H1 (cell line): Measurements from ENCODE around the gene TSC22D3.

Source experiments
- EP300 ChIP-seq, 2 experiments: IDR thresholded peaks; 1 replicate in 1 of 2; 2 replicates in 1 of 2; pipeline ENCODE4 v1.6.1; 2011 to 2012; ENCODE audit warnings: low read depth in 2 of 2, low read length in 2 of 2, mild to moderate bottlenecking in 2 of 2, borderline replicate concordance in 1 of 2, inconsistent platforms in 1 of 2, moderate library complexity in 1 of 2
- MAFK ChIP-seq: IDR thresholded peaks from 2 replicates; pipeline ENCODE4 v1.6.1; 2012; ENCODE audit warnings: low read depth, mild to moderate bottlenecking, improper control_type of control experiment, low read length
- RAD21 ChIP-seq, 2 experiments: IDR thresholded peaks in 1 of 2; conservative IDR thresholded peaks in 1 of 2; 2 replicates each; pipeline ENCODE4 v1.6.1; 2011; ENCODE audit warnings: low read depth in 2 of 2, low read length in 2 of 2, improper control_type of control experiment in 1 of 2, inconsistent platforms in 1 of 2, mild to moderate bottlenecking in 1 of 2, moderate library complexity in 1 of 2
- TF ChIP-seq, protein P1 (sequence below), 3 experiments: IDR thresholded peaks; 1 replicate in 2 of 3; 2 replicates in 1 of 3; pipeline versions ENCODE4 v1.5.1 to v1.6.1; 2011; ENCODE audit warnings: low read length in 3 of 3, mild to moderate bottlenecking in 3 of 3, inconsistent platforms in 2 of 3, low read depth in 1 of 3, moderate library complexity in 1 of 3; ENCODE audit not compliant: insufficient read depth in 1 of 3; ENCODE audit errors: control extremely low read depth in 1 of 3
- TF ChIP-seq, protein P2 (sequence below): IDR thresholded peaks from 2 replicates; pipeline ENCODE4 v1.6.1; 2012; ENCODE audit warnings: inconsistent platforms

DNA sequence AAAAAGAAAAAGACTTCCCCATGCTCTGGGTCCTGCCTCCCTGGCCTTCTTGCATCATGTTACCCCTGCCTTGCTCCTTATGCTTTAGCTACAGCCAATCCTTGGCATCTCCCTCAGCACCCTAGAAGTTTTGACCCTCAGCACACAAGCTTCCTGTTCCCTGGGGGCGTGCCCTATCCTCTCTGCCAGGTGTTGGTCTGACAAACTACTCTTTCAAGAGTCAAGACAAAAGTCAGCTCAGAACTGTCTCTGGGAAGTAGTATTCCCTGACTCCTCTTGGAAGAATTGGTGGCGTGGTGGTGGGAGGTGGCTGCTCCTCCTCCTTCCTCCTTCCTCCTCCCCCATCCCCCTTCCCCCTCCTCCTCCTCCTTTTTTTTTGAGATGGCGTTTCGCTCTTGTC lies 106.3 kb downstream of the TSC22D3 start:
- TF ChIP-seq RAD21 (IDR thresholded peaks at IDR 0.05 in 1 of 2, conservative IDR thresholded peaks at IDR 0.05 in 1 of 2; ENCODE audit: low read depth in 2 of 2, low read length in 2 of 2) (no peak), MAFK (no peak), EP300 (IDR thresholded peaks at IDR 0.05; ENCODE audit: borderline replicate concordance in 1 of 2, low read depth in 2 of 2, low read length in 2 of 2) (no peak)
- TF ChIP-seq, protein P1, sequence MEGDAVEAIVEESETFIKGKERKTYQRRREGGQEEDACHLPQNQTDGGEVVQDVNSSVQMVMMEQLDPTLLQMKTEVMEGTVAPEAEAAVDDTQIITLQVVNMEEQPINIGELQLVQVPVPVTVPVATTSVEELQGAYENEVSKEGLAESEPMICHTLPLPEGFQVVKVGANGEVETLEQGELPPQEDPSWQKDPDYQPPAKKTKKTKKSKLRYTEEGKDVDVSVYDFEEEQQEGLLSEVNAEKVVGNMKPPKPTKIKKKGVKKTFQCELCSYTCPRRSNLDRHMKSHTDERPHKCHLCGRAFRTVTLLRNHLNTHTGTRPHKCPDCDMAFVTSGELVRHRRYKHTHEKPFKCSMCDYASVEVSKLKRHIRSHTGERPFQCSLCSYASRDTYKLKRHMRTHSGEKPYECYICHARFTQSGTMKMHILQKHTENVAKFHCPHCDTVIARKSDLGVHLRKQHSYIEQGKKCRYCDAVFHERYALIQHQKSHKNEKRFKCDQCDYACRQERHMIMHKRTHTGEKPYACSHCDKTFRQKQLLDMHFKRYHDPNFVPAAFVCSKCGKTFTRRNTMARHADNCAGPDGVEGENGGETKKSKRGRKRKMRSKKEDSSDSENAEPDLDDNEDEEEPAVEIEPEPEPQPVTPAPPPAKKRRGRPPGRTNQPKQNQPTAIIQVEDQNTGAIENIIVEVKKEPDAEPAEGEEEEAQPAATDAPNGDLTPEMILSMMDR (IDR thresholded peaks at IDR 0.05; ENCODE audit: control extremely low read depth in 1 of 3, insufficient read depth in 1 of 3, low read depth in 1 of 3, low read length in 3 of 3), result no peak
- TF ChIP-seq, protein P2, sequence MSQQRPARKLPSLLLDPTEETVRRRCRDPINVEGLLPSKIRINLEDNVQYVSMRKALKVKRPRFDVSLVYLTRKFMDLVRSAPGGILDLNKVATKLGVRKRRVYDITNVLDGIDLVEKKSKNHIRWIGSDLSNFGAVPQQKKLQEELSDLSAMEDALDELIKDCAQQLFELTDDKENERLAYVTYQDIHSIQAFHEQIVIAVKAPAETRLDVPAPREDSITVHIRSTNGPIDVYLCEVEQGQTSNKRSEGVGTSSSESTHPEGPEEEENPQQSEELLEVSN, result no peak
